OCI-LY7 (cell line): ENCODE measurements around the gene PPP2R1B.
"Not testable (repeated sequence)": the region's sequence is repeated elsewhere in the genome, so short reads cannot be mapped to it uniquely, and the experiment has no call there.

Experiments used
- CTCF ChIP-seq: fragments of 200-600 bp; sonication (generic); conservative IDR thresholded peaks from 2 replicates; pipeline ENCODE4 v1.5.1; 2014; ENCODE audit warnings: mild to moderate bottlenecking, antibody characterized with exemption, low read length, moderate library complexity, mixed read lengths
- EZH2phosphoT487 ChIP-seq: fragments of 200-600 bp; sonication (generic); IDR thresholded peaks from 2 replicates; pipeline ENCODE4 v1.6.1; 2018; ENCODE audit warnings: low read depth, borderline replicate concordance, mild to moderate bottlenecking, mixed run types, antibody characterized with exemption, low read length, moderate library complexity, mixed read lengths

DNA sequence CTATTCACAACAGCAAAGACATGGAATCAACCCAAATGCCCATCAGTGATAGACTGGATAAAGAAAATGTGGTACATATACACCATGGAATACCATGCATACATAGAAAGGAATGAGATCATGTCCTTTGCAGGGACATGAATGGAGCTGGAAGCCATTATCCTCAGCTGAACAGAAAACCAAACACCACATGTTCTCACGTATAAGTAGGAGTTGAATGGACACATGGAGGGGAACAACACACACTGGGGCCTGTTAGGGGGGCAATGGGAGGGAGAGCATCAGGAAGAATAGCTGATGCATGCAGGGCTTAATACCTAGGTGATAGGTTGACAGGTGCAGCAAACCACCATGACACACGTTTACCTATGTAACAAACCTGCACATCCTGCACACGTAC, 48.5 kb downstream of the PPP2R1B start:
- not testable (repeated sequence) for TF ChIP-seq CTCF, EZH2phosphoT487
